Esophagus squamous epithelium (tissue), 5 donors: ENCODE data around the gene UAP1L1. TPM values are rescaled to one million over a fixed set of nuclear protein-coding genes. Genes with fewer than 3 reads are reported as not detected.
A peak's percentile ranks its signal among the peaks of the same experiment; 100 is the strongest.

ENCODE experiments used
- DNase-seq: peaks from one replicate; lab custom pipeline; 2025; lab: John Stamatoyannopoulos, UW
- H3K27ac ChIP-seq, 4 donors: fragments of 200-600 bp; sonication (generic); one replicate each; pipeline ENCODE4 v1.5.1; 2016 to 2019; ENCODE audit warnings: mild to moderate bottlenecking in 1 of 4
- H3K27me3 ChIP-seq, 4 donors: fragments of 200-600 bp; sonication (generic); 1 replicate in 3 of 4; 2 replicates in 1 of 4; pipeline versions ENCODE4 v1.5.1 to v1.6.0; 2017 to 2021; ENCODE audit warnings: antibody characterized with exemption in 1 of 4
- H3K36me3 ChIP-seq, 3 donors: fragments of 200-600 bp; sonication (generic); one replicate each; pipeline ENCODE4 v1.5.1; 2016 to 2019
- H3K4me1 ChIP-seq, 3 donors: fragments of 200-600 bp; sonication (generic); one replicate each; pipeline ENCODE4 v1.5.1; 2017 to 2019
- H3K4me3 ChIP-seq, 4 donors: fragments of 200-600 bp; sonication (generic); 1 replicate in 3 of 4; 2 replicates in 1 of 4; pipeline ENCODE4 v1.5.1; 2016 to 2019; ENCODE audit warnings: mild to moderate bottlenecking in 2 of 4, moderate library complexity in 1 of 4
- H3K9me3 ChIP-seq, 3 donors: fragments of 200-600 bp; sonication (generic); one replicate each; pipeline ENCODE4 v1.5.1; 2016 to 2019
- POLR2A ChIP-seq, 4 donors: fragments of 450-650 bp; IDR thresholded peaks; one replicate each; pipeline ENCODE4 v1.6.1; 2017; ENCODE audit warnings: antibody characterized with exemption in 4 of 4, mild to moderate bottlenecking in 4 of 4, moderate library complexity in 3 of 4
- WGBS, 2 donors: methylation state at CpG; one replicate each; pipeline ENCODE4 v1.1.5; 2018; 5-methylcytosine and 5-hydroxymethylcytosine counted together
- intact Hi-C: fragments of 100-400 bp; cut with DNase I; formaldehyde crosslinking; loops from one replicate; pipeline ENCODE4 v1.15.0; 2022
- total RNA-seq, 4 donors: library from RNA; depleted of rRNA; stranded (reverse); fragments of >200 nt; gene quantifications; one replicate each; pipeline ENCODE4 v1.1.0, GENCODE V29; 2016
- TF ChIP-seq, protein P1 (sequence below), 6 experiments: fragments of 450-650 bp in 4 of 6; fragments of 200-600 bp in 2 of 6; sonication (generic) in 2 of 6; IDR thresholded peaks; one replicate each; pipeline ENCODE4 v1.5.1; 2016 to 2019; ENCODE audit warnings: antibody characterized with exemption in 6 of 6, mild to moderate bottlenecking in 4 of 6, moderate library complexity in 4 of 6
- donor health status: DM: yes; HTN: yes; CAD: no.

UAP1L1 gene
- total RNA-seq, 4 donors from 2014 or later: 2.2 to 4.7 (median 3.7) TPM

DNA sequence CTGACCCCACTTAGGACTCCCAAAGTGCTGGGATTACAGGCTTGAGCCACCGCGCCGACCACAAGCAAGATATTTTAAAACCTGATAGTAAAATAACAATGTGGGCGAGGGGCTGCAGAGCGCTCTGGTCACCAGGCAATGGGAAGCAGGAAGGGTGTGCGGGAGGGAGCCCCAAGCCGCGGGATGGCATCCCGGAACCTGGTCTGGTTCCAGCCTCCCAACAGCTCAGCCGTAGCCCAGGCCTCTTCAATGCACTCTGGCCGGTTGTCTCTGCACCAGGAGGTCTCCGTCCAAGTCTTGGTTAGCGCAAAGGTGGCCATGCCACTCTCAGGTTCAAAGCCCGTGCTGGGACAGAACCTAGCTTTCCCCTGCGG is 694 bp upstream of the UAP1L1 start:
- TF ChIP-seq POLR2A (IDR thresholded peaks at IDR 0.05): no peak
- TF ChIP-seq, protein P1, sequence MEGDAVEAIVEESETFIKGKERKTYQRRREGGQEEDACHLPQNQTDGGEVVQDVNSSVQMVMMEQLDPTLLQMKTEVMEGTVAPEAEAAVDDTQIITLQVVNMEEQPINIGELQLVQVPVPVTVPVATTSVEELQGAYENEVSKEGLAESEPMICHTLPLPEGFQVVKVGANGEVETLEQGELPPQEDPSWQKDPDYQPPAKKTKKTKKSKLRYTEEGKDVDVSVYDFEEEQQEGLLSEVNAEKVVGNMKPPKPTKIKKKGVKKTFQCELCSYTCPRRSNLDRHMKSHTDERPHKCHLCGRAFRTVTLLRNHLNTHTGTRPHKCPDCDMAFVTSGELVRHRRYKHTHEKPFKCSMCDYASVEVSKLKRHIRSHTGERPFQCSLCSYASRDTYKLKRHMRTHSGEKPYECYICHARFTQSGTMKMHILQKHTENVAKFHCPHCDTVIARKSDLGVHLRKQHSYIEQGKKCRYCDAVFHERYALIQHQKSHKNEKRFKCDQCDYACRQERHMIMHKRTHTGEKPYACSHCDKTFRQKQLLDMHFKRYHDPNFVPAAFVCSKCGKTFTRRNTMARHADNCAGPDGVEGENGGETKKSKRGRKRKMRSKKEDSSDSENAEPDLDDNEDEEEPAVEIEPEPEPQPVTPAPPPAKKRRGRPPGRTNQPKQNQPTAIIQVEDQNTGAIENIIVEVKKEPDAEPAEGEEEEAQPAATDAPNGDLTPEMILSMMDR (IDR thresholded peaks at IDR 0.05): no peak
- Histone ChIP-seq H3K36me3 (peaks cover 7 to 31% (median 9%) of the 10 kb centered on the region in 3 donors), H3K9me3 (no peaks in the 10 kb centered on the region), H3K4me1 (peaks cover 18 to 46% (median 22%) of the 10 kb centered on the region in 3 donors), H3K27me3 (no peaks in the 10 kb centered on the region), H3K4me3 (peak overlapping the region in 3 of 4 donors; percentile 49 to 92 (median 71)), H3K27ac (peak overlapping the region; percentile 45 to 83 (median 76))
- intact Hi-C loops: no loop called here
- DNase-seq: no peak
- 80 to 87% methylated on average over 3 to 13 of the region's 15 CpGs for WGBS, 2 donors

DNA sequence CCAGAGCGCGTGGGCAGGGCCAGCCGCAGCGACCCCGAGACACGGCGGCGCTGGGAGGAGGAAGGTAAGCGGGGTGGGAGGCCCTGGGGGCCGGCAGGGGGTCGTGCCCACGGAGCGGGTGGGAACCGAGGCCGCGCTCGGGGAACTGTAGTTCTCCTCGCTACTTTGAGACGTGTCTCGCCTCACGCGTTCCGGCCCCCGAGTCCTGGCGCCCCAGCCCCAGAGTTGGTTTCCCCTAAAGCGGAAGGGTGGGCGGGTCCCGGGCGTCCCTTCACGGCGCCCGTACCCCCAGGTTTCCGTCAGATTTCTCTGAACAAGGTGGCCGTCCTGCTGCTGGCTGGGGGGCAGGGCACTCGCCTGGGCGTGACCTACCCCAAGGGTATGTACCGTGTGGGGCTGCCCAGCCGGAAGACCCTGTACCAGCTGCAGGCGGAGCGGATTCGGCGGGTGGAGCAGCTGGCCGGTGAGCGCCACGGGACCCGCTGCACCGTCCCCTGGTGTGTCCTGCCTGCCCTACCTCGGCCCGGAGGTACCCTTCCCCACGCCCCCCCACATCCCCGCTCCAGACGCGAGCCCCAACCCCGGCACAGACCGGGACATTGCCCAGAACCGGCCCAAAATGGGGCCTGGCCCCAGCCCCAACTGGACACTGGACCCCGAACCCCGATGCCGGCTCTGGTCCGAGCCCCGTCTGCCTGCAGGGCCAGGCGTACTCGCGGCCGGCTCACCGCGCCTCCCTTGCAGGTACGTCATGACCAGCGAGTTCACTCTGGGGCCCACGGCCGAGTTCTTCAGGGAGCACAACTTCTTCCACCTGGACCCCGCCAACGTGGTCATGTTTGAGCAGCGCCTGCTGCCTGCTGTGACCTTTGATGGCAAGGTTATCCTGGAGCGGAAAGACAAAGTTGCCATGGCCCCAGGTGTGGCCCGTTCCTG is 709 bp downstream of the UAP1L1 start:
- no peak for DNase-seq
- 0% methylated on average over 1 to 4 of the region's 76 CpGs for WGBS, 2 donors

GRCh38 chr9:137078701-137079400 is 1.5 kb downstream of the UAP1L1 start:
- DNase-seq: no peak
- TF ChIP-seq POLR2A (IDR thresholded peaks at IDR 0.05): no peak
- TF ChIP-seq, protein P1 (IDR thresholded peaks at IDR 0.05): no peak
- H3K27ac ChIP-seq: no peak overlapping the region

More for the DNA sequence above, 709 bp downstream of the UAP1L1 start:
- intact Hi-C loops: no loop called here
- H3K27ac ChIP-seq: peak overlapping the region; percentile 41 to 83 (median 62)
- H3K36me3 ChIP-seq: peaks cover 7 to 45% (median 9%) of the 10 kb centered on the region in 3 donors
- no peaks in the 10 kb centered on the region for H3K9me3 ChIP-seq
- TF ChIP-seq, protein P1 (IDR thresholded peaks at IDR 0.05): no peak
- TF ChIP-seq POLR2A (IDR thresholded peaks at IDR 0.05): no peak
- H3K4me3 ChIP-seq: peak overlapping the region; percentile 44 to 92 (median 60)
- H3K4me1 ChIP-seq: peaks cover 18 to 49% (median 24%) of the 10 kb centered on the region in 3 donors
- H3K27me3 ChIP-seq: no peaks in the 10 kb centered on the region

DNA sequence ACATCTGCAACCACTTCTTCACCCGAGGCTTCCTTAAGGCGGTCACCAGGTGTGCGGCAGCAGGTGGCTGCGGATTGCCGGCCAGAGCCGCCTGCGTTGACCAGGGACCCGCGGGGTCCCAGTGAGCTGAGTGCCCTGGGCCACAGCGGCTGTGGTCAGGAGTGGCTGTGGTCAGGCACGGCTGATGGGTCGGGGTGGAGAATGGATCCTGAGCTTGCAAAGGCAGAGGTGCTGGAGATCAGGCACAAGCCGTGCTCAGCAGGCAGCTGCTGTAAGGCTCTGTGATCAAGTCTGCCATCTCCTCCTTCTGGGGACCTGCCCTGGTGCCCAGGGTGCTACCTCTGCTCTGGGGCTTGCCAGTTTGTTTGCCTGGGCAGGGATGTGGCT is 2.1 kb downstream of the UAP1L1 start:
- intact Hi-C loops: no loop called here
- H3K36me3 ChIP-seq: peaks cover 7 to 48% (median 9%) of the 10 kb centered on the region in 3 donors
- TF ChIP-seq POLR2A (IDR thresholded peaks at IDR 0.05): no peak
- TF ChIP-seq, protein P1 (IDR thresholded peaks at IDR 0.05): no peak
- no peak overlapping the region for H3K27ac ChIP-seq
- H3K4me1 ChIP-seq: peaks cover 28 to 63% (median 37%) of the 10 kb centered on the region in 3 donors
- H3K4me3 ChIP-seq: no peak overlapping the region
- DNase-seq: no peak
- 90% methylated on average over 2 of the region's 13 CpGs; no CpG with 5 or more reads in 1 of the 2 donors for WGBS, 2 donors
- H3K9me3 ChIP-seq: no peaks in the 10 kb centered on the region
- no peaks in the 10 kb centered on the region for H3K27me3 ChIP-seq

More at GRCh38 chr9:137078701-137079400, 1.5 kb downstream of the UAP1L1 start:
- Histone ChIP-seq H3K4me3 (peak overlapping the region in 3 of 4 donors; percentile 49 to 92 (median 71)), H3K27me3 (no peaks in the 10 kb centered on the region), H3K9me3 (no peaks in the 10 kb centered on the region), H3K36me3 (peaks cover 7 to 48% (median 9%) of the 10 kb centered on the region in 3 donors), H3K4me1 (peaks cover 22 to 57% (median 32%) of the 10 kb centered on the region in 3 donors)
- intact Hi-C loops: no loop called here
- WGBS, 2 donors: 49 to 80% methylated on average over 2 to 6 of the region's 51 CpGs
